Heart left ventricle (tissue), 16 donors: ENCODE data around the gene BMP2K. TPM values are rescaled to one million over a fixed set of nuclear protein-coding genes. Genes with fewer than 3 reads are reported as not detected.

Source experiments
- ATAC-seq, 4 donors: fragments of 200-7000 bp; cut with Tn5 transposase; one replicate each; pipeline ENCODE4 v1.9.1; 2020 to 2022; ENCODE audit warnings: moderate library complexity in 4 of 4, mild to moderate bottlenecking in 3 of 4, moderate number of reproducible peaks in 1 of 4
- DNase-seq, 5 donors: peaks; one replicate each; pipeline ENCODE4 v3.0.0-alpha.2; 2020
- H3K27ac ChIP-seq, 12 donors: fragments of 200-600 bp; sonication (generic) in 4 of 12; one replicate each; pipeline versions ENCODE4 v1.5.0 to v1.8.0; 2016 to 2022; ENCODE audit warnings: mild to moderate bottlenecking in 2 of 12
- H3K27me3 ChIP-seq, 9 donors: fragments of 200-600 bp; sonication (generic) in 2 of 9; one replicate each; pipeline versions ENCODE4 v1.5.1 to v1.8.0; 2016 to 2022; ENCODE audit warnings: mild to moderate bottlenecking in 3 of 9
- H3K36me3 ChIP-seq, 9 donors: fragments of 200-600 bp; sonication (generic) in 2 of 9; one replicate each; pipeline versions ENCODE4 v1.5.0 to v1.8.0; 2018 to 2022; ENCODE audit warnings: mild to moderate bottlenecking in 2 of 9
- H3K4me1 ChIP-seq, 12 donors: fragments of 200-600 bp; sonication (generic) in 4 of 12; one replicate each; pipeline versions ENCODE4 v1.5.0 to v1.8.0; 2016 to 2022; ENCODE audit warnings: mild to moderate bottlenecking in 3 of 12
- H3K4me3 ChIP-seq, 12 donors: fragments of 200-600 bp; sonication (generic) in 4 of 12; one replicate each; pipeline versions ENCODE4 v1.5.0 to v1.8.0; 2017 to 2022; ENCODE audit warnings: mild to moderate bottlenecking in 9 of 12, moderate library complexity in 4 of 12
- H3K9me3 ChIP-seq, 12 donors: fragments of 200-600 bp; sonication (generic) in 4 of 12; one replicate each; pipeline versions ENCODE4 v1.5.0 to v1.8.0; 2016 to 2022; ENCODE audit warnings: mild to moderate bottlenecking in 1 of 12
- POLR2A ChIP-seq, 2 donors: fragments of 450-650 bp; IDR thresholded peaks; one replicate each; pipeline ENCODE4 v1.6.1; 2017; ENCODE audit warnings: antibody characterized with exemption in 2 of 2, mild to moderate bottlenecking in 2 of 2, moderate library complexity in 2 of 2
- WGBS, 4 donors: extraction: QIAGEN DNeasy Blood & Tissue Kit in 2 of 4; methylation state at CpG; one replicate each; pipeline versions ENCODE4 v1.1.5 to v1.1.7; 2013 to 2018; 5-methylcytosine and 5-hydroxymethylcytosine counted together
- intact Hi-C, 10 donors: fragments of 100-400 bp; cut with DNase I; formaldehyde crosslinking; loops; one replicate each; pipeline versions ENCODE4 v1.11.1 to v1.14.2; 2022
- polyA plus RNA-seq, 2 donors: library from polyadenylated mRNA; stranded (reverse); fragments of 200-250 nt; gene quantifications; one replicate each; pipeline ENCODE4 v1.2.3, GENCODE V29; 2013
- total RNA-seq, 9 donors: library from RNA; depleted of rRNA in 2 of 9; stranded (reverse); fragments of >200 nt in 2 of 9; fragmentation: NEBNext Ultra II Directional in 3 of 9; extraction: Animal tissue kit (Norgen Biotek cat#: 25700) in 3 of 9; gene quantifications; one replicate each; pipeline versions ENCODE4 v1.1.0 to v1.2.4, GENCODE V29; 2016 to 2023
- TF ChIP-seq, protein P1 (sequence below), 12 donors: fragments of 200-600 bp; sonication (generic) in 4 of 12; IDR thresholded peaks; one replicate each; pipeline versions ENCODE4 v1.5.0 to v1.8.0; 2018 to 2022; ENCODE audit warnings: antibody characterized with exemption in 12 of 12, mild to moderate bottlenecking in 5 of 12
- donor health status: ischemic (EF 13 %, LVEDD 7.1; RV severe dilation, severe dysfunction).
- donor health status: healthy with polysubstance abuse.
- donor health status: DM: no; HTN: yes; CAD: no.
- donor health status: DM: no; HTN: no; CAD: no.
- donor health status: ischemic (EF 25% LVEDD 6.9; RV normal size, moderate dysfunction).
- donor health status: ischemic (EF 25% LVEDD 5.7; RV mildly dilated, moderate dysfunction).
- donor health status: healthy.
- donor health status: DM: yes; HTN: yes; CAD: no.
- donor health status: ischemic (EF 35%, LVEDD 5.7; RV mildly dilated, moderate dysfunction).
- donor health status: nonischemic (EF 11% LVEDD 7.7; RV severe dilation, severe dysfunction).
- donor health status: DM: yes; HTN: yes; CAD: no.
- donor health status: PGD.
- donor health status: ischemic (EF 29% LVEDD 5.4; RV normal size, mild dysfunction).
- donor health status: nonischemic (EF 23%, LVEDD 6.1; RV moderate dilation, normal function).

The BMP2K gene
- total and polyA plus RNA-seq, 11 donors, result 5.4 to 65.7 (median 21.6) TPM

DNA sequence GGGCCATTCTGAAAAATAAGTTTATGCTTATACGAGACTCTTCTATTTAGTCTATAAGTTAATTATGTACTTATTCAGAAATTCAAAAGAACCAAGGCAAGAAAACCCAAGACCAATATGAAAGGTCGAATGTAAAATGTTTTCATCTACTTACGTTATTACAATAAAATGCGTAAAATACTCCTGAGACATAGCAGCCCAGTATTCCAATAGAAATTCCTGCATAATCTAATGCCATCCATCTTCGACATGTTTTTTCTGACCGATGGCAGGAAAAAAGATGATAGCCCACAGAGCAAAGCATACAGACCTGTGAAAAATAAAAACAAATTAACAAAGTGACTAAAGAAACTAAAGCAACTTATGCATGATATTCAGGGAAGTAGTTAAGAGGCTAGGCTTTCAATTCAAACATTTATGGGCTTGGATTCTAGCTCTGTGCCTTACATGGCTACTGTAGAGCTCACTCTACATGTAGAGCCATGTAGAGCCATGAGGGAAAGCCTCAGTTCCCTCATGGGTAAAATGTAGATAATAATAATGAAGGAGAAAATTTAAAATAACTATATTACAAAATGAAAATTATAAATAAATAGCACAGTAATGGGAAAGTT is 154.0 kb downstream of the BMP2K start:
- TF ChIP-seq, protein P1, sequence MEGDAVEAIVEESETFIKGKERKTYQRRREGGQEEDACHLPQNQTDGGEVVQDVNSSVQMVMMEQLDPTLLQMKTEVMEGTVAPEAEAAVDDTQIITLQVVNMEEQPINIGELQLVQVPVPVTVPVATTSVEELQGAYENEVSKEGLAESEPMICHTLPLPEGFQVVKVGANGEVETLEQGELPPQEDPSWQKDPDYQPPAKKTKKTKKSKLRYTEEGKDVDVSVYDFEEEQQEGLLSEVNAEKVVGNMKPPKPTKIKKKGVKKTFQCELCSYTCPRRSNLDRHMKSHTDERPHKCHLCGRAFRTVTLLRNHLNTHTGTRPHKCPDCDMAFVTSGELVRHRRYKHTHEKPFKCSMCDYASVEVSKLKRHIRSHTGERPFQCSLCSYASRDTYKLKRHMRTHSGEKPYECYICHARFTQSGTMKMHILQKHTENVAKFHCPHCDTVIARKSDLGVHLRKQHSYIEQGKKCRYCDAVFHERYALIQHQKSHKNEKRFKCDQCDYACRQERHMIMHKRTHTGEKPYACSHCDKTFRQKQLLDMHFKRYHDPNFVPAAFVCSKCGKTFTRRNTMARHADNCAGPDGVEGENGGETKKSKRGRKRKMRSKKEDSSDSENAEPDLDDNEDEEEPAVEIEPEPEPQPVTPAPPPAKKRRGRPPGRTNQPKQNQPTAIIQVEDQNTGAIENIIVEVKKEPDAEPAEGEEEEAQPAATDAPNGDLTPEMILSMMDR (IDR thresholded peaks at IDR 0.05), result no peak
- TF ChIP-seq POLR2A (IDR thresholded peaks at IDR 0.05), result no peak
- Histone ChIP-seq H3K4me3 (no peak overlapping the region), H3K9me3 (no peaks in the 10 kb centered on the region), H3K27ac (no peak overlapping the region), H3K4me1 (no peaks in the 10 kb centered on the region), H3K36me3 (peaks cover 0 to 68% (median 36%) of the 10 kb centered on the region in 9 donors), H3K27me3 (no peaks in the 10 kb centered on the region)
- 95 to 97% (median 96%) methylated on average over 6 of the region's 6 CpGs for WGBS, 4 donors
- DNase-seq, result no peak
- intact Hi-C loops, result no loop called here
- ATAC-seq, result no peak

DNA sequence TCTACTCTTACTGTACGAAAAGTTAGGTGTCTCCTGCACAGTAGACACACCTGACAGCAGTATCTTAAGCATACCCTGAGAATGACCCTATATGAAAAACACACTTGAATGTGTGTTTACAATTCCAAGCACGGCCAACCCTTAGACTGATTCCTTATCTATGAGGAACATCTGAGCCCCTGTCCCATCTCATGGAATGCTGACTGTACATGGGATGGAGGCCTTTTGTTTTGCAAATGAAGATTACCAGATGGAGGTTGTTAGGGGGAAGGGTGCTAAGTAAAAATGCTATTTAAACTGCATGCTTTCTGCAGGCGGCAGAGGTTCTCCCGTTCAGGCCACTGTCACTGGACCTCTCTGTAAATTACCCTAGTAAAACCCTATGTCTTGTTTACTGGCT is 160.8 kb downstream of the BMP2K start:
- WGBS, 4 donors, result 82 to 89% (median 87%) methylated on average over 4 of the region's 4 CpGs
- intact Hi-C loops, result no loop called here
- H3K9me3 ChIP-seq, result no peaks in the 10 kb centered on the region
- ATAC-seq (no peak), DNase-seq (no peak)
- no peaks in the 10 kb centered on the region for H3K27me3 ChIP-seq
- H3K27ac ChIP-seq, result no peak overlapping the region
- H3K4me3 ChIP-seq, result no peak overlapping the region
- peaks cover 0 to 18% (median 0%) of the 10 kb centered on the region in 9 donors for H3K36me3 ChIP-seq
- H3K4me1 ChIP-seq, result peaks cover 0 to 21% (median 13%) of the 10 kb centered on the region in 12 donors
- TF ChIP-seq, protein P1 (IDR thresholded peaks at IDR 0.05), result no peak
- no peak for TF ChIP-seq POLR2A (IDR thresholded peaks at IDR 0.05)

DNA sequence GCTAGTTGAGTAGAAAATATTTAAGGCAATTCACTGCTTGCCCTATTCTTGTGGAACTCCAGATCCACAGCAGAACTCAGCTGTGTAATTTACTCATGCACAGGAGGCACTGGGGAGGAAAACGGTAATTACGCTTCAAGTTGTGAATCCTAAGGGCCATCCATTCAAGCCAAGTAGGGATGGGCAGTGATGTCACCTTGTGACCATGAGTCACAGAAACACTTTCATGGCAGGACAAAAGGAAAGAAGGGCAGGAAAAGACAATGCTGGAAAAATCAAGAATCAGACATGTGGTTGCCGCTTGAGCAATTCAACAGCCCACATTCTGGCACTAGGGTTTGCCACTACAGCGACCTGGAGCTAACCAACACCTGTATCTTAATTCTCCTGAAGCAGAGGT is 161.7 kb downstream of the BMP2K start:
- peak overlapping the region in 2 of 12 donors; percentile 81 to 87 for H3K4me3 ChIP-seq
- intact Hi-C loops, result no loop called here
- H3K27ac ChIP-seq, result peak overlapping the region in 1 of 12 donors; percentile 82
- H3K9me3 ChIP-seq, result no peaks in the 10 kb centered on the region
- DNase-seq (no peak), ATAC-seq (no peak)
- 84 to 94% (median 90%) methylated on average over 4 of the region's 4 CpGs for WGBS, 4 donors
- H3K4me1 ChIP-seq, result peaks cover 0 to 21% (median 13%) of the 10 kb centered on the region in 12 donors
- peaks cover 0 to 11% (median 0%) of the 10 kb centered on the region in 9 donors for H3K36me3 ChIP-seq
- TF ChIP-seq, protein P1 (IDR thresholded peaks at IDR 0.05), result no peak
- no peak for TF ChIP-seq POLR2A (IDR thresholded peaks at IDR 0.05)
- no peaks in the 10 kb centered on the region for H3K27me3 ChIP-seq

DNA sequence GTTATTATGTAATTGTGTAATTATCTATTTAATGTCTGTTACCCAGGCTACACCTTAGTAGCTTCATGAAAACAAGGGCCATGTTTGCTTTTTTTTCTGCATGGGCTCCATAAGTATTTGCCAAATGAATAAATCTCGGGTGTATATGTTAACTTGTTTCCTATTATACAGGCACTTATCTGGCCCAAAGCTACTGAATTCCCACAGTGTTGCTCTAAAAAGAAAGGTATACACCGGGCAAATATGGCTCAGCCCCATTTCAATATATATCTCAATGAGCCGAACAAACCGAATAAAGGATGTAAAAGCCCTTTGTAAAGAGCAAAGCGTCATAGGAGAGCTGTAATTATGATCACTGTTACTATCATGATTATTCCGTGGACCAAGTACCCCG is 162.3 kb downstream of the BMP2K start:
- 5 to 10% (median 8%) methylated on average over 7 of the region's 7 CpGs for WGBS, 4 donors
- peak overlapping the region in 5 of 12 donors; percentile 67 to 82 (median 79) for H3K27ac ChIP-seq
- intact Hi-C loops, result no loop called here

More for the DNA sequence above, 162.3 kb downstream of the BMP2K start:
- Histone ChIP-seq H3K4me3 (peak overlapping the region; percentile 73 to 99 (median 88)), H3K36me3 (peaks cover 0 to 7% (median 0%) of the 10 kb centered on the region in 9 donors), H3K4me1 (peaks cover 0 to 21% (median 13%) of the 10 kb centered on the region in 12 donors), H3K27me3 (no peaks in the 10 kb centered on the region), H3K9me3 (no peaks in the 10 kb centered on the region)
- no peak for TF ChIP-seq POLR2A (IDR thresholded peaks at IDR 0.05)
- TF ChIP-seq, protein P1 (IDR thresholded peaks at IDR 0.05), result no peak
- DNase-seq (no peak), ATAC-seq (no peak)
